Stomach (tissue), 4 donors: ENCODE results near the gene LEFTY2.

Experiments used
- EP300 ChIP-seq: sonication (generic); formaldehyde crosslinking; IDR thresholded peaks from one replicate; pipeline ENCODE4 v1.6.1; 2017; ENCODE audit warnings: antibody characterized with exemption
- TF ChIP-seq, protein P1 (sequence below), 7 experiments: fragments of 450-650 bp in 4 of 7; fragments of 200-600 bp in 3 of 7; sonication (generic) in 3 of 7; IDR thresholded peaks; one replicate each; pipeline ENCODE4 v1.5.1; 2016 to 2019; ENCODE audit warnings: antibody characterized with exemption in 7 of 7, control low read depth in 2 of 7, mild to moderate bottlenecking in 1 of 7

DNA sequence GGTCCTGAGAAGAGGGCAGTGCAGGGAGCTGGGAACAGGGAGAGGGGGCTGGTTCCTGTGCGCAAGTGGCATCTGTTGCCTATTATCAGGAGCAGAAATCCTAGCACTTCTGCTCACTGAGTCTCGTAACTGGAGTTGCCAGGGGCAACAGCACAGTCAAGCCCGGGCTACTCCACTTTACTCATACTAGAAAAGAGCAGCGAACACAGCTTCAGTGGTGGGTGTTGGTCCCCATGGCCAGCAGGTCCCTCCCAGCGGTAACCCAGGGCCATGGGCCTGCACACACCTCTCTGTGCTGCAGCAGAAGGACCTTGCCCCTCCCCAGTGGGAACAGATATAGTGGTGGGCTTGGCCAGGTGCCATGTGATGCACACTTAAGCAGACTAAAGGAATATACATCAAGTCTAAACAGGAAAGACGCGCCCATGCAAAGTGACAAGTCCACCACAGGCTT is 25.5 kb downstream of the LEFTY2 start:
- TF ChIP-seq EP300: no peak
- TF ChIP-seq, protein P1, sequence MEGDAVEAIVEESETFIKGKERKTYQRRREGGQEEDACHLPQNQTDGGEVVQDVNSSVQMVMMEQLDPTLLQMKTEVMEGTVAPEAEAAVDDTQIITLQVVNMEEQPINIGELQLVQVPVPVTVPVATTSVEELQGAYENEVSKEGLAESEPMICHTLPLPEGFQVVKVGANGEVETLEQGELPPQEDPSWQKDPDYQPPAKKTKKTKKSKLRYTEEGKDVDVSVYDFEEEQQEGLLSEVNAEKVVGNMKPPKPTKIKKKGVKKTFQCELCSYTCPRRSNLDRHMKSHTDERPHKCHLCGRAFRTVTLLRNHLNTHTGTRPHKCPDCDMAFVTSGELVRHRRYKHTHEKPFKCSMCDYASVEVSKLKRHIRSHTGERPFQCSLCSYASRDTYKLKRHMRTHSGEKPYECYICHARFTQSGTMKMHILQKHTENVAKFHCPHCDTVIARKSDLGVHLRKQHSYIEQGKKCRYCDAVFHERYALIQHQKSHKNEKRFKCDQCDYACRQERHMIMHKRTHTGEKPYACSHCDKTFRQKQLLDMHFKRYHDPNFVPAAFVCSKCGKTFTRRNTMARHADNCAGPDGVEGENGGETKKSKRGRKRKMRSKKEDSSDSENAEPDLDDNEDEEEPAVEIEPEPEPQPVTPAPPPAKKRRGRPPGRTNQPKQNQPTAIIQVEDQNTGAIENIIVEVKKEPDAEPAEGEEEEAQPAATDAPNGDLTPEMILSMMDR (IDR thresholded peaks at IDR 0.05): no peak
